Measurements from ENCODE around the gene FER. TPM values are rescaled to one million over a fixed set of nuclear protein-coding genes. Genes with fewer than 3 reads are reported as not detected.

The FER gene
- total and polyA plus RNA-seq, 9 of the 15 experiments (the other 6 are each of a cell fraction or from before 2014, with no cell fraction given) = 6.7 to 18.2 (median 8.9) TPM

GRCh38 chr5:108801776-108802175 is 54.1 kb downstream of the FER start (continued):
- no peak for TF ChIP-seq ZNF639 (CRISPR knock-in tag; conservative IDR thresholded peaks at IDR 0.05 in 1 of 2, IDR thresholded peaks at IDR 0.05 in 1 of 2)
- no peak for TF ChIP-seq PHF8 (IDR thresholded peaks at IDR 0.05; ENCODE audit: borderline replicate concordance, low read length)
- peak; percentile 93 for TF ChIP-seq ATF3 (IDR thresholded peaks at IDR 0.05)
- no peak for TF ChIP-seq ATF3 (CRISPR knock-in tag; conservative IDR thresholded peaks at IDR 0.05)
- TF ChIP-seq KDM5B (IDR thresholded peaks at IDR 0.05; ENCODE audit: insufficient replicate concordance, low read depth, low read length) = no peak
- TF ChIP-seq MEF2A (IDR thresholded peaks at IDR 0.05; ENCODE audit: control insufficient read depth, low read depth, low read length) = no peak
- TF ChIP-seq ZNF347 (CRISPR knock-in tag; IDR thresholded peaks at IDR 0.05; ENCODE audit: low read depth) = no peak
- TF ChIP-seq ARID2 (IDR thresholded peaks at IDR 0.05) = no peak
- TF ChIP-seq EHMT2 (IDR thresholded peaks at IDR 0.05) = no peak
- no peak for TF ChIP-seq SMARCA5 (IDR thresholded peaks at IDR 0.05)
- TF ChIP-seq ZNF695 (CRISPR knock-in tag; IDR thresholded peaks at IDR 0.05) = no peak
- no peak for TF ChIP-seq HLTF (IDR thresholded peaks at IDR 0.05)
- no peak for TF ChIP-seq ARID4B (CRISPR knock-in tag; IDR thresholded peaks at IDR 0.05)
- TF ChIP-seq FOXJ3 (CRISPR knock-in tag; IDR thresholded peaks at IDR 0.05) = no peak
- TF ChIP-seq POLR3G (IDR thresholded peaks at IDR 0.05; ENCODE audit: extremely low read depth, insufficient read length, insufficient replicate concordance) = no peak
- TF ChIP-seq ELK1 (CRISPR knock-in tag; IDR thresholded peaks at IDR 0.05) = no peak
- no peak for TF ChIP-seq ZBTB1 (CRISPR knock-in tag; IDR thresholded peaks at IDR 0.05; ENCODE audit: borderline replicate concordance, low read depth)
